Superior temporal gyrus (tissue), 1 donor: ENCODE data around the gene PAQR5.

Experiments
- DNase-seq: peaks from one replicate; pipeline ENCODE4 v3.0.0-alpha.2; 2016; ENCODE audit errors: extremely low spot score

PAQR5 gene

DNA sequence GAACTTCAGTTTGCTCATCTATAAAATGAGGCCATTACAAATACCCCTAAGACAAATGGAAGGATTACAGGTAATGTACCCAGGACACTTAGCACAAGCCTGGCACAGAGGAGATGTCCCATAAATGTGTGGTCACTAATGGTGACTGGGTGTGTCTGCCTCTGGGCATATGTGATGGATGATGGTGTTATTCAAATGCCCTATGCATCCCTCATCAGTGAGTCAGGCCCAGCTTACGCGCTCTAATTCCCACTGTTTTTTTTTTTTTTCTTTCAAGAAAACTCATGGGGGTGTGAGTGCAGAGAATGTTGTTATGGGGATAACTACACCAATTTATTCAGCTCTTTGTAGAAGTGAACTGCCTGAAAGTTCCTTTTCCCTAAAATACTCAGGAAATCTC lies 91.9 kb downstream of the PAQR5 start:
- DNase-seq = no peak

DNA sequence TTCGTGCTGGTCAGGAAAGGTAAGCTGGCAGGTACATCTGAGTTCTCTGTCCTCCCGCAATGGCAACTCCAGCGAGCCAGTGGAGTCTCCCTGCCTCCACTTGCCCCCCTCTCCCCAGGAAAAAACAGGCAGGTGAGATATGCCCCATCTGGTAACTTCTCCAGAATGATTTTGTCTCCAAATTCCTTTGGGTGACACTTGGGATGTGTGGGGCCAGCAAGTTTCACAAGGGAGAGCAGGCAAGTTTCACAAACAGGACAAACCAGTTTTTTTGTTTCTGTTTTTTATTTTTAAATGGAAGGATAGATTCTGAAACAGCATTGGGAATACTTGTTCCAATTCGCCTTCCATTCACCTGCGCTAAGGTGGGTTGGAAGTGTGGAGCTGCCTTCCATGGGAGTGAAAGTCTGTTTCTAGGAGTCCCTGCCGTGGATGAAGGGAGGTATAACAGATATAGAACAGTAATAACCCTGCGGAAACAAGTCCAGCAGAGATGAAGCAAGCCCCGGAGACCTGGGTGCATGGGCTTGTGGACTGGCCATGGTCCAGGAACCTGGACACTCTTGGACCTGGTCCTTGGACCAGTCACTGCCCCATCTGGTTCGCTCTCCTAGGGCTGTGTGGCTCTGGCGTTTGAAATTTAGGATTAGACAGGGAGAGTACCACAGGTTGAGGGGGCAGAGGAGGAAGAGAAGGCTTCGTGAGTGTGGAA lies 92.5 kb downstream of the PAQR5 start:
- DNase-seq = no peak

DNA sequence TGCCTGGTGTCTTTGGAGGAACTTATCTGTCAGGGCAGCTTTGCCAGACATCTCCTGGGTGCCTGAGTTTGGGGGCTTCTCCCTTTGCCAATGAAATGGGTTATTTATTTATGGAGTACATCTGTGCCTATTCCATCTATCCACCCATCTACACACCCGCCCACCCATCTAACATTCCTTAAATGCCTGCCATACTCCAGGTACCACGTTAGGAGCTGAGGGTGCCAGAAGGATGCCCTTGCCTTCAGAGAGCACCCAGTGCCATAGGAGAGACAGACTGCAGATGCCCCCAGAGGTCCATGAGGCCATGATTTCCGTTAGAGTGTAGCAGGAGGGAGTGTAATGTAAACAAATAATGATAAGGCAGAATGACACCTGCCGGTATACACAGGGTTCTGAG lies 93.6 kb downstream of the PAQR5 start:
- no peak for DNase-seq

DNA sequence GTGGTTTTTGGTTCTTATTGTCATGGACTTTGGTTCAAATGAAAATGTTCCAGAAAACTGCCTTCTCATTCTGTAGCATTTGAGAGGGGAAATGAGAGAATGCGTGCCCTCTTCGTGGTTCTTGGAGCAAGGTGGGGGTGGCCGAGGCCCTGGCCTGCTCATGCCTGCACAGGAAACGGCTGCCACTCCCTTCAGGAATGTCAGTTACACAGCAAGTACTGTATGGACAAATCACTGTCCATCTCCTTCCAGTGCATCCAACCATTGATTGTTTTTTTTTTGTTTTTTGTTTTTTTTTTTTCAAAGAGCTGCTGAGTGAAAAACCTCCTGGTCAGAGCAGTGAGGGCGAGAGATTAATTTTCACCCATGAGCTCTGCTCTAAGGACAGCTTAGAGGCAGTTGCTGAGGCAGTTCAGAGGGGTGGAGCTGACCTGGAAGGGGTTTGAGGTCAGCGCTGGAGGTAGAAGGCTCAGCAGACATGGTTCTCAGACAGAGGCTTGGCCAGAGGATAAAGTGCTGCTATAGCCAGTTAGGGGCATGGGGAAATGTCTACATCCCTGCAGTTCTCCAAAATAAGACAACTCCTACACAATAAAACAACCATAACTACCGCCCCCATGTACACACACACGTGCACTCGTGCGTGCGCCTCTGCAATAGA lies 95.2 kb downstream of the PAQR5 start:
- DNase-seq = no peak

DNA sequence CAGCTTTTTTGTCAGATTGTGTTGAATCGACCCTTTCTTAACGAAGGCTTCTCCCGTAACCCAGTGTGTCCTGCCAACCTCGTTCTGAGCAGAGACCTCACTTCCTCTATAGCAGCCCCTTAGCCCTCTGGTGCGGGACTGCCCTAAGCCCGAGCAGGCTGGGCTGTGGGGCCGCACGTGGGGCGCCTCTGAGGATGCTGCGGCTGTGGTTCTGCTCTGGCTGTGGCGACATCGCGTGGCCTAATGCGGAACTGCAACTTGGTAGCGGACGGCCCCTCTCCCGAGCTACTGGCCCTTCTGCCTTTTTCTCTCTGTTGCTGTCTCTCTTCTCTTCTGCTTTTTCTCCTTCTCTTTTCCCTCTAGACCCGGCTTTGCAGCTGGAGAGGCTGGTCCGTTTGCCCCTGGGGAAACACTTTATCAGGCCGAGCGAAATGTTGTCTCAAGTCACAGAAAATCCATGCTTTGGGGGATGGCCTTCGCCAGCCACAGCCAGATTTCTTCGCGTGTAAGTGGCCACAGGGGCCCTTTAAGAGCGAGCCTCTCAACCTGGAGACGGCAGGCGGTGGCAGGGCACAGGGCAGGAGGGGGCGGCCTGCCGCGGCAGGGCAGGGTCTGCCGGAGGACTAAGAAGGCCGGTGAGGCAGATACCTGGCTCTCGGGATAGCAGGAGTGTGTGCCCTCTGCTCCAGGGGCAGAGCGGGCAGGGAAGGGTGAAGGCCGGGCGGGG lies 96.0 kb downstream of the PAQR5 start:
- DNase-seq = peak; percentile 88

DNA sequence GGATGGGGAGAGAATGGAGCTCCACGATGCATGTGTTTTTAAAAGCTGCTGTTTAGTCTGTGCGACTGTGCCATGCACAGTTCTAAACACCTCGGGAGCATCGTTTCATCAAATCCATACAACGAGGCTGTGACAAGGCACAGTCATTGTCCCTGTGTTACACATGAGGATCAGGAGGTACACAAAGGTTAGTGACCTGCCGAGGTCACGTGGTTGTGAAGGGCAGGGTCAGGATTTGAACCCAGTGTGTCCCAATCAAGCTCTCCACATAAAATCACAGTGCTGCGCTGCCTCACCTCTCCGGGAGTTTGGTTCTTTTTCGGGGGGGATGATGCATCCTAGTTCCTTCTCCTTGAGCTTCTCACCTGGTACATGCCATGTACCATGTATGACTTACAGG lies 96.7 kb downstream of the PAQR5 start:
- no peak for DNase-seq

DNA sequence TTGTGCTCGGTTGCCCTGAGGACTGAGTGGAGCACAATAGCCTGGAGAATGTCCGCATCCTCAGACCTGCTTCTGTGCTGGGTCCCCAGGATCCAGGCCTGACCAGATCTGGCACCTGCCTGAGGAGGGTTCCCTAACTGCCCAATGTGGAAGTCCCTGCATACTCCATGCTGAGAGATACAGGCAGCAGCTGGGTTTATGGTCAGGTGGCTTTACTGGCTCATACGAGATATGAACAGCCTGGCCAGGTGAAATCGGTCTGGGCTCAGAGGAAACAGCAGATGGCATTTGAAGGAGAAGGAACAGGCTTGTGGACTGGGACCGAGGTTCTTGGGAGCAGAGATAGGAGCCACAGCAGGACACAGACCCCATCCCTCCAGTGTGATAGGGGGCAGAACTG lies 97.3 kb downstream of the PAQR5 start:
- DNase-seq = no peak

DNA sequence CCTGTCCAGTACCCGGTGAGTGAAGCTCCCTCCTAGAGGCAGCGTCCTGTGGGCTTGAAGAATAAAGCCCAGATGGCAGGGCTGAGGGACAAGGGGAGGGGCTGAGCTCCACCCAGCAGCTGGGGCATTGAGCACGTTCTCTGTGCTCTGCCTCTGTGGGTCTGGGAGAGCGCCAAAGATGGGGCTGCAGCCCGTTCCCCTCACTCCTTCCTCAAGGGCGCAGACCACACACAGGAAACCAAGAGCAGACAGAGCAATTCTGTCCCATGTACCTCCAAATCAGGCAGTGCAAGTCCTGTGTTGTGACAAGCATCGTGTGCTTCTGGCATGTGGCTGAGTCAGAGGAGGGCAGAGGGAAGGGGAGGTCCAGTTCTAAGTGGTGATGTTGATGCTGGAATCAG lies 99.8 kb downstream of the PAQR5 start:
- DNase-seq = no peak

DNA sequence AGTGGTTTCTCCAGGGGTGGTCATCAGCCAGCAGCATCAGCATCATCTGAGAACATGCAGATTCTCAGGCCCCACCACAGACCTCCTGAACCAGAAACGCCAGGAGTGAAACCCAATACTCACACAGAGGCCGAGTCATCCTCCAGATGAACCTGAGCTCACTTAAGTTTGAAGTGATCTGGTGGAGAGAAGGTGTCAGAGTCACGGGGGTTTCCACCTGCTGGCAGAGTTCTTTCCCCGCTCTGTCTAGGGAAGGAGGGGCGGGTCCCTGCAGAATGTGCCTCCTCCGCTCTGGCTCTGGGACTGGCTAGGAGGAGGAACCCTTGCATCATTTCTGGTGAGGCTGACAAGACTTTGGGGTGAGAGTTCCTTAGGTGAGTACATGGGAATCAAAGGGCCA lies 102.1 kb downstream of the PAQR5 start:
- DNase-seq = no peak

DNA sequence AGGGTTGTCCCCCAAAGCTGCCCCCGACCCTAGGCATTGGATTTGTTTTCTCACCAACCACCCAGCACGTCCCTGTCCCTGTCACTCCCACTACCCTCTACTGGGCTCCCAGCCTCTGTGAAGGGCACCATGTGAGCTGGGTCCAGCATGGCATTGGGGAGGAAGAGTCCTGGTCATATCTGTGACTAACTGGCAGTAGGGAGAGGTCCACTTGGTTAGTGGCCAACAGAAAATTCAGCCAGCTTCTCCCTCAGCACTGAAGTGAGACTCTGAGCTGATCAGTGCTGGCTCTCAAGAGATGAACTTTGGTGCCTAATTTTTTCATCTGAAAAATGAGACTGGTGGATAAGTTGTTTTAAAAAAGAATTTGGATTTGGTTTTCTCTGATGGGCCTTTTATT lies 104.1 kb downstream of the PAQR5 start:
- no peak for DNase-seq

DNA sequence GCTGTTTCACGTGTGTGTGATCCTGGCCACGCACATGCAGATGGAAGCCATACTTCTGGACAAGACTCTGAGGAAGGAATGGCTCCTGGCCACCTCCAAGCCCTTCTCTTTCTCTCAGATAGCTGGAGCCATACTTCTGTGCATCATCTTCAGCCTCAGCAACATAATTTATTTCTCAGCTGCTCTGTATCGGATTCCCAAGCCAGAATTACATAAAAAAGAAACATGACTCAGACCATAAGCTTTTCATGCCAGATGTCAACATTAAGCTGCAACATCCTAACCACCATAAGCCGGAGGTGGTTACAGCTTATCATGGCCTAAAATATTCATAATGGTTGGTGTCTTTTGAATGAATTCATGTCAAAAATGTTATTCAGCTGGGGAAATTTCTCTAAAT lies 104.9 kb downstream of the PAQR5 start:
- DNase-seq = peak; percentile 43

DNA sequence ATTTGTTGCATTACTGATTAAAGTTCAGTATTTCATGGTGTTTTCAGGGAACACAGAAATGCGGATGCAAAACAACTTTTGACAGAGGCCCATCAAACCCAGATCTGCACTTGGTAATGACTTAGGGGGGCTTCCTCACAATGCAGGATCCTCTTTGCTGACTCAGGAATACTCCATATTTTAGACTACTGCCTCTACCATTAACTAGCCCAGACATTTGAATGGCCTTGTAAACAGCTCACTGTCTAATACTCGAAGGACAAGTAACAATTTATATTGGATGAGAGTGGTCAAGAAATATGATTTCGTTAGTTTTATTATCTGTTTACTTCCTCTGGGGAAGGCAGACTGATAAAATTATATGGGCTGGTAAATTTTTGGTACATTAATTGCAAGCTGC lies 106.4 kb downstream of the PAQR5 start:
- DNase-seq = no peak

DNA sequence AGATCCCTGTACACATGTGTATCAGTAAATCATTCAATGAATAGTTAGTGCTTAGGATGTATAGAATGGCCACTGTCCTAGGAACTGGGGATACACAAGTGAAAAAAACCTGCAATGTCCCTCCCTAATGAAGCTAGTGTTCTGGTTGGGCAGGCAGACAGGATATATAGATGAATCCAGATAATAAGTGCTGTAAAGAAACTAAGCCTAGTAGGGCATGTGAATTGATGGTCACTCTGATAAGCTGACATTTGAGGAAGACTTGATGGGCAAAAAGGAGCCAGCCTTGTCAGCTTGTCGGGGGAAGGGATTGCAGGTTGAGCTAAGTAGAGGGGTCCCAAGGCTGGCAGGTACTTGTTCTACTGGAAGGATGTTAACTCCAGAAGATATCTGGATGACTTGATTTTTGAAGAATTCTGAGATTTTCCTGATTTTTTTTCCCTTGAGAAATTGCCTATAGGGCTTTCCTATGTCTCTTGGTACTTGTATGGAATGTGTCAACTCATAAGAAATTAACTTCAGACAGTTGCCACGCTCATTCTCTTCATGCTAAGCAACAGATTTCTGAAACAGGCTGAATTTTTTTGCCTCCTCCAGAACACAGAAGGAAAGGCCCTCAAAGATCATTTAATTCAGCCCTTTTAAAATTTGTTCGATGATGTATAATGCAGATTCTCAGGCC lies 109.1 kb downstream of the PAQR5 start:
- no peak for DNase-seq

DNA sequence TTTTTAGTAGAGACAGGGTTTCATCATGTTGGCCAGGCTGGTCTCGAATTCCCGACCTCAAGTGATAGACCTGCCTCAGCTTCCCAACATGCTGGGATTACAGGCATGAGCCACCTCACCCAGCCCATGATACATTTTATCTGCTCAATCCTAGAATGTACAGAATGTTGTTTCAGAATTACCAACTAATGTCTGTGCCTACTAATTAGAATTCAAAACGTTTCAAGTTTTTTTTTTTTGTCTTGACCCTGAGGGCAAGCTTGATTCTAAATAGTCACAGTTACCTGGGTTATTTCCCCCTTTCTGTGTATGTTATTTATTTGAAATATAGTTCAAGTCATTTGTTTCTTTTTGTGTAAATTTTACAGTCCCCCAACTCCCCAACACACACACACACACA lies 110.1 kb downstream of the PAQR5 start:
- no peak for DNase-seq

DNA sequence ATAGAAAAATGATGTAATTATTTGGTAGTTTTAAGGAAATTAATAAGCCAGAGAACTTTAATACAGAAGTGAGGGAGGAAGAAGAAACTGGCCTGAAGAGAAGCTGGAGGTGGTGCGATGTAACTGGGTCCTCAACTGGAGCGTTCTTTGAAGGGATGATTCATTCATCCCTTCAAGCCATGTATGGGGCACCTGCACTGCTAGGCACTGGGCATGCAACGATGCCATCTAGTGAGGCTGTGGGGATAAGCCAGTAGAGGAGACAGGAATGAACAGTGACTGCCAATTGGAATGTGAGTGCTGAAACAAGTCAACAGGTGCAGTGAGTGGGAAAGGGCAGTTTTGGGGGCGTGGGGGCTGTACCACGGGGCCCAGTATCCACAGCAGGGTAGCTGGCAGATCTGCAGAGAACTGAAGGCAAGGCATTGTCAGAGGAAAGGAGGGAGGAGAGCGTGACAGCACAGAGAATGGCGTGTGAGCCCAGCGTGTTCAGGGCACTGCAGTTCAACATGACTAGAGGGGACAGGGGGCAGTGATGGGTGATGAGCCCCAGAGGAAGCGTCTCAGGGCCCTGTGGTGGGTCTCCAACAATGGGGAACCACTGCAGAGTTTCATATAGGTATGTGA lies 111.6 kb downstream of the PAQR5 start:
- DNase-seq = peak; percentile 34

DNA sequence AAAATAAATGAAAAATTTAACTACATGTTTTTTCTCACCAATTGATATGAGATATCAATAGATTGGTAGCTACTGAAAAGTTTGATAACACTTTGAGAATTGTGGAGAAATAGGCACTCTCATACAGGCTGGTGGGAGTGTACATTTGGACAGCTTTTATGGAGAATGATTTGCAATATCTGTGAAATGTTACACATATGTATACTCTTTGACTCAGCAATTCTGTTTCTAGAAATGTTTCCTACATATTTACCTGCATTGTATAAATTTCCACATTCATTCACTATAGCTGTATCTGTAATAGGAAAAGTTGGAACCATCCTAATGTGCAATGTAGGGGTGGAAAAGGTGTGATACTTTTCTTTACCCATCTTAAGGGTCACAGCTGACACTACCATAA lies 113.6 kb downstream of the PAQR5 start:
- no peak for DNase-seq

DNA sequence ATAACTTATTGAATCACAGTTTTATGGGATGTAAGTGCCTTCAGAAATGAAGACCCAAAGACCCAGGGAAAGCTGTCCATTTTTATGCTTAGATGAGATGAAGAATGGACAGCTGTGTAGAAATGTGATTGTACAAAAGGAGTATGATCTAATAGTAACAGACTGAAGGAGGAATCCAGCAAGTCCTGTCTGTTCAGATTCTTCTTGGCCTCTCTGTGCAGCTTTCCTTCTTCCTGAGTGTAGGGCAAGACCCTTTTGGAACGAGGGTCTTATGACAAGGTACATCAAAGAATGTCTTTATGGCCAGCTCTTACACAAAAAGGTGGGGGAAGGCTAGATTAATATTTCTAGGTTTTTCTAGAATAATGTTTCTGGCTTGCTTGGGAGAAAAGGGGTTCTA lies 114.0 kb downstream of the PAQR5 start:
- no peak for DNase-seq

DNA sequence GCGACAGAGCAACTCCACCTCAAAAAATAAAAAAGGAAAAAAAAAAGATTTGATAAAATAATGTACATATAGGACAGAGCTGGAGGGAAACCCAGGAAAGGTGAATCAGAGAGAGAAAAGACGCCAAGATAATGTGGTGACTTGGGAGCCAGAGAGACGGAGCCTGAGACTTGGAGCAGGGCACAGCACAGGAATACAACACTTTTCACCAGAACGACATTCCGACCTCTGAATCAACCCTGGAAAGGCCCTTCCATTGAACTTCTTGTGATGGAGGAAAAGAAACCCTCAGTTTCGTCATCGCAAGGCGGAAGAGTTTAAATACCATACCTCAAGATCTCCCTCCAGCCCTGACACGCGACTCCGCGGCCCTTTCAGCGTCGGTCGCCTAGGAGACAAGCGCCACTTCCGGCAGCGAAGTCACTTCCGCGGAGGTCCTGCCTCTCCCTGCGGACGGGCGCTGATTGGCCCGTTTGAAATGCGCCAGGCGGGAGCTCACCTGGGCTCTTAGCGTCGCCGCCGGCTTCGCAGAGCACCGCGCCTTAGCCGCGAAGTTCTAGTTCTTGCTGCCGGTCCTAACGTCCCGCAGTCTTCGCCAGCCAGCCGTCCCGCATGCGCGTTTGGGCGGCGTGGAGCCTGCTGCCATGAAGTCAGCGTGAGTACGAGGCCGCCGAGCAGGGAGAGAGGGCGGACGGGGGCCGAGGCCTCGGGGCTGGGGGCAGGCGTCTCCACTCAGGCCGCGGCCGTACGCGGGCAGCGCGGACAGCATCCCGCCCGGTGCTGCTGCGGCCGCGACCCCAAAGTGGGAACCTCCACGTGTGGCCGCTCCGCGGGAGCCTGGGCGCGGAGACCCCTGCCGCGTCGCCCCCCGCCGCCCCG lies 115.3 kb downstream of the PAQR5 start, which contains the start of gene KIF23:
TSS of gene KIF23 (plus strand) at position 528 of the 879 bp plus-strand sequence. CDS start at position 645, 117 bp downstream.
- peak; percentile 83 for DNase-seq

DNA sequence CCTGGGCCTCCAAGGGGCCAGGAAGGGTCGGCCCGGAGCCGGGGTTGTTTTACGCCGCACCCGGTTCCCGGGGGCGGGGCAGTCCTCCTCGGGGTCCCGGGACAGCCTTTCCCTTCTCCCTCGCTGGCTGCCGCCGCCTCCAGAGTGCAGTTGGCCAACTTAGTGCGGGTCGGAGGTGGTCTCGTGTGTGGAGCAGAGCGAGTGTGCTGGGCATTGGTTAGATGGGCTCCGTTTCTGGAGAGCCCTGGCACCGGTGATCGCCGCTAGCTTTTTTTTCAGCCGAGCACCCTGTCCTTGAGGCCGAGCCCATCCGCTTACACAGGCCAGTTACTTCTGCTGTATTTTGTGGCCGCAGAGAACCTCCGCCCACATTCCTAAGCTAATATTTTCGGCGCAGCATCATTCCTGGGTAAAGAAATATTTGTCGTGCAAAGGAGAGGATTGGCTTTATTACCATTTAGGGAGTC lies 116.0 kb downstream of the PAQR5 start:
- no peak for DNase-seq

DNA sequence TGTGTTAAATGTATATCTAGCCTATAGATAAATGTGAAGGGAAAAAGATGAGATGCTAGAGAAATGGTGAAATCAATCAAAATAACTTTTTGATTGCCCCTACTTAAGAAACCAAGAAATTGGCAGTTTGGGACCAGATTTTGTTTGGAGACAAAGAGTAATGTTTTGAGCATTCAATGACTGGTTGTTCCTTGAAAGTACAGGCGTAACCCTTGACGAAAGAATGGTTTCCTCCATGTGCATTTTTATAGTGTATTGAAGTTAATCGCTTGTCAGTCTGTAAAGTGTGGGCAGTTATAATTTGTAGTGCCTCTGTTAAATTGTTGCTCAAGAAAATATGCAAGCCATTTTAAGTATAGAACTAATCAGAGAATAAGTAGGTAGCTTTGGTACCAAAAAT lies 116.7 kb downstream of the PAQR5 start:
- no peak for DNase-seq

DNA sequence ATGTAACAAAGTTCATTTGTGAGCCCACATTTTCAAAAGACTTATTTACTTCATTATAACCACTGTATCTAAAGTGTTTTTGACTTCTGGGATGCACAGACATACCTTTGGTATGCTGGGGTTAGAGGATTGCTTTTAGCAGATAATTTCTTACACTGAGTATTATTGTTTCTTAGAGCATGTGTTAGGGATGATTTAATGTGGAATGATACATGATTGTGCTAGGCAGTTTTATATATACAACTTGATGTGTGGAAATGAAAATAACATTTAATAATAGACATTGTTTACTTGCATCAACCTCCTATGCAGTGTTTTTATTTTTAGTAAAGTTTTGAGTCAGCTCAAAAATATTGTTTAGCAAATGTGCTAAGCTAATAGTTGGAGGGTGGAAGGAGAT lies 118.9 kb downstream of the PAQR5 start:
- no peak for DNase-seq
